ENCODE data around the gene DNAH3. TPM values are rescaled to one million over a fixed set of nuclear protein-coding genes. Genes with fewer than 3 reads are reported as not detected.

DNAH3 gene
- total and polyA plus RNA-seq, 2 of the 13 experiments (the other 11 are each of a cell fraction or from before 2014, with no cell fraction given) = 0.07 to 0.08 TPM

- TF ChIP-seq, protein P1, sequence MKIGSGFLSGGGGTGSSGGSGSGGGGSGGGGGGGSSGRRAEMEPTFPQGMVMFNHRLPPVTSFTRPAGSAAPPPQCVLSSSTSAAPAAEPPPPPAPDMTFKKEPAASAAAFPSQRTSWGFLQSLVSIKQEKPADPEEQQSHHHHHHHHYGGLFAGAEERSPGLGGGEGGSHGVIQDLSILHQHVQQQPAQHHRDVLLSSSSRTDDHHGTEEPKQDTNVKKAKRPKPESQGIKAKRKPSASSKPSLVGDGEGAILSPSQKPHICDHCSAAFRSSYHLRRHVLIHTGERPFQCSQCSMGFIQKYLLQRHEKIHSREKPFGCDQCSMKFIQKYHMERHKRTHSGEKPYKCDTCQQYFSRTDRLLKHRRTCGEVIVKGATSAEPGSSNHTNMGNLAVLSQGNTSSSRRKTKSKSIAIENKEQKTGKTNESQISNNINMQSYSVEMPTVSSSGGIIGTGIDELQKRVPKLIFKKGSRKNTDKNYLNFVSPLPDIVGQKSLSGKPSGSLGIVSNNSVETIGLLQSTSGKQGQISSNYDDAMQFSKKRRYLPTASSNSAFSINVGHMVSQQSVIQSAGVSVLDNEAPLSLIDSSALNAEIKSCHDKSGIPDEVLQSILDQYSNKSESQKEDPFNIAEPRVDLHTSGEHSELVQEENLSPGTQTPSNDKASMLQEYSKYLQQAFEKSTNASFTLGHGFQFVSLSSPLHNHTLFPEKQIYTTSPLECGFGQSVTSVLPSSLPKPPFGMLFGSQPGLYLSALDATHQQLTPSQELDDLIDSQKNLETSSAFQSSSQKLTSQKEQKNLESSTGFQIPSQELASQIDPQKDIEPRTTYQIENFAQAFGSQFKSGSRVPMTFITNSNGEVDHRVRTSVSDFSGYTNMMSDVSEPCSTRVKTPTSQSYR (CRISPR knock-in tag; IDR thresholded peaks at IDR 0.05; ENCODE audit: borderline replicate concordance) = no peak
- TF ChIP-seq ZMYM2 (CRISPR knock-in tag; IDR thresholded peaks at IDR 0.05) (no peak), ZZZ3 (CRISPR knock-in tag; IDR thresholded peaks at IDR 0.05; ENCODE audit: borderline replicate concordance) (no peak), SIN3A (IDR thresholded peaks at IDR 0.05; ENCODE audit: borderline replicate concordance, low read depth, low read length) (no peak), ZNF558 (CRISPR knock-in tag; IDR thresholded peaks at IDR 0.05; ENCODE audit: borderline replicate concordance) (no peak), CC2D1A (CRISPR knock-in tag; IDR thresholded peaks at IDR 0.05) (no peak), MLX (CRISPR knock-in tag; IDR thresholded peaks at IDR 0.05) (no peak), SMARCE1 (IDR thresholded peaks at IDR 0.05; ENCODE audit: borderline replicate concordance) (no peak), ZNF577 (CRISPR knock-in tag; IDR thresholded peaks at IDR 0.05; ENCODE audit: borderline replicate concordance, low read depth) (no peak), SRSF1 (optimal IDR thresholded peaks at IDR 0.05; ENCODE audit: low read depth, low read length) (no peak), ZNF780A (CRISPR knock-in tag; IDR thresholded peaks at IDR 0.05) (no peak), ZNF749 (CRISPR knock-in tag; IDR thresholded peaks at IDR 0.05; ENCODE audit: borderline replicate concordance) (no peak), ZKSCAN1 (IDR thresholded peaks at IDR 0.05; ENCODE audit: low read length) (no peak), CBX2 (IDR thresholded peaks at IDR 0.05; ENCODE audit: low read depth, low read length) (no peak), CBX2 (CRISPR knock-in tag; IDR thresholded peaks at IDR 0.05; ENCODE audit: low read depth) (no peak), ATAD3A (CRISPR knock-in tag; IDR thresholded peaks at IDR 0.05) (no peak), FOXA1 (IDR thresholded peaks at IDR 0.05) (no peak), FOXA1 (CRISPR knock-in tag; IDR thresholded peaks at IDR 0.05) (no peak), ZNF354B (CRISPR knock-in tag; IDR thresholded peaks at IDR 0.05) (no peak), ZNF292 (CRISPR knock-in tag; IDR thresholded peaks at IDR 0.05; ENCODE audit: borderline replicate concordance, low read depth) (no peak), POLR2AphosphoS2 (IDR thresholded peaks at IDR 0.05; ENCODE audit: low read depth, low read length) (no peak), FOSL1 (CRISPR knock-in tag; IDR thresholded peaks at IDR 0.05; ENCODE audit: borderline replicate concordance) (no peak), DPF2 (CRISPR knock-in tag; IDR thresholded peaks at IDR 0.05; ENCODE audit: borderline replicate concordance, low read depth) (no peak), MYNN (CRISPR knock-in tag; IDR thresholded peaks at IDR 0.05; ENCODE audit: low read depth) (no peak), THAP11 (CRISPR knock-in tag; IDR thresholded peaks at IDR 0.05) (0 out of 2 replicates have a peak, but pooled peaks have one; percentile 29), FOXO1 (CRISPR knock-in tag; IDR thresholded peaks at IDR 0.05) (peak; percentile 36; the same call in 1 of the 2 replicates), GFI1 (CRISPR knock-in tag; IDR thresholded peaks at IDR 0.05; ENCODE audit: borderline replicate concordance) (no peak), ZNF335 (CRISPR knock-in tag; IDR thresholded peaks at IDR 0.05) (no peak), SOX5 (CRISPR knock-in tag; IDR thresholded peaks at IDR 0.05; ENCODE audit: borderline replicate concordance) (no peak)
- TF ChIP-seq, protein P2, sequence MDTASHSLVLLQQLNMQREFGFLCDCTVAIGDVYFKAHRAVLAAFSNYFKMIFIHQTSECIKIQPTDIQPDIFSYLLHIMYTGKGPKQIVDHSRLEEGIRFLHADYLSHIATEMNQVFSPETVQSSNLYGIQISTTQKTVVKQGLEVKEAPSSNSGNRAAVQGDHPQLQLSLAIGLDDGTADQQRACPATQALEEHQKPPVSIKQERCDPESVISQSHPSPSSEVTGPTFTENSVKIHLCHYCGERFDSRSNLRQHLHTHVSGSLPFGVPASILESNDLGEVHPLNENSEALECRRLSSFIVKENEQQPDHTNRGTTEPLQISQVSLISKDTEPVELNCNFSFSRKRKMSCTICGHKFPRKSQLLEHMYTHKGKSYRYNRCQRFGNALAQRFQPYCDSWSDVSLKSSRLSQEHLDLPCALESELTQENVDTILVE (CRISPR knock-in tag; IDR thresholded peaks at IDR 0.05) = no peak
These were observed 6.3 kb upstream of the DNAH3 start (continued) for GRCh38 chr16:21156767-21157467.

All from HepG2 (cell line).